ENCODE measurements around the gene SLC25A46. TPM values are rescaled to one million over a fixed set of nuclear protein-coding genes. Genes with fewer than 3 reads are reported as not detected.
A peak's percentile ranks its signal among the peaks of the same experiment; 100 is the strongest.

Gene SLC25A46
- total and polyA plus RNA-seq, 5 donors from 2014 or later, result 28.2 to 34.7 (median 31.8) TPM

DNA sequence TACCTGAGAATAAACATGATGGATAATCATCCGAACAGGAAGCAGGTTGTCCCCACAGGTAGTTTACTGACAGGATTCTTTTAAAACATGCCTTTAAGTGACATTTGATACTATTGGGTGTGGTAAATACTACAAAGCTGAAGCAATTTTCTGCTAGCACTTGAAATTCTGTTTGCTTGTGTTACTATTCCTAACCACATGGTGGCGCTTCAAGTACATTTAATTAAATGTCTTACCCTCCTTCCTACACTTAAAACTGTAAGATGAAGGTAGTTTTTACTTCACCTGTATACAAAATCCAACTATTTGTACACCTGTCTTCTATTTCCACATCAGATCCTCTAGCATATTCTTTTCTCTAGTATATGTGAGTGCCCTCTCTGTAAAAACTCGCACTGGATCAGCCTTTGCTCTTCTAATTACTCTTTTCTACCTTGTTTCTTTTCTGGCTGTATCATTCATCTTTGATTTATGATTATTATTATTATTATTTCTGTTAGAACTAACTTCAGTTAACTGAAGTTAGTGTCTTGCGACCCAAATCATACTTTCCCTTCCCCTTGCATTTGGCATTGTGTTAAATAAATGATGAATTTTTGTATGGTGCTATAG is 18.4 kb downstream of the SLC25A46 start:
- Mint-ChIP-seq H3K36me3 (peaks cover 25% of the 10 kb centered on the region), H3K27me3 (no peaks in the 10 kb centered on the region), H3K4me1 (peaks cover 18 to 36% (median 19%) of the 10 kb centered on the region in 4 donors), H3K27ac (peak overlapping the region in 1 of 3 donors; percentile 22), H3K9me3 (no peaks in the 10 kb centered on the region), H3K4me3 (no peak overlapping the region)
- Histone ChIP-seq H3K36me3 (ENCODE audit: control insufficient read depth, insufficient read depth, low read length) (peaks cover 41% of the 10 kb centered on the region), H3K4me3 (ENCODE audit: low read depth, low read length) (no peak overlapping the region), H3K27ac (ENCODE audit: insufficient read depth, low read length, poor library complexity, severe bottlenecking) (no peak overlapping the region), H3K27me3 (ENCODE audit: control insufficient read depth, insufficient read depth, low read length) (no peaks in the 10 kb centered on the region), H3K4me1 (ENCODE audit: control insufficient read depth, insufficient read depth, low read length, poor library complexity, severe bottlenecking) (peaks cover 10% of the 10 kb centered on the region), H3K9me3 (ENCODE audit: control insufficient read depth in 2 of 2, low read length in 2 of 2) (no peaks in the 10 kb centered on the region)
- peak in 2 of 3 donors; percentile 54 to 67 for DNase-seq
- ATAC-seq (ENCODE audit: low read depth in 2 of 2), result no peak

DNA sequence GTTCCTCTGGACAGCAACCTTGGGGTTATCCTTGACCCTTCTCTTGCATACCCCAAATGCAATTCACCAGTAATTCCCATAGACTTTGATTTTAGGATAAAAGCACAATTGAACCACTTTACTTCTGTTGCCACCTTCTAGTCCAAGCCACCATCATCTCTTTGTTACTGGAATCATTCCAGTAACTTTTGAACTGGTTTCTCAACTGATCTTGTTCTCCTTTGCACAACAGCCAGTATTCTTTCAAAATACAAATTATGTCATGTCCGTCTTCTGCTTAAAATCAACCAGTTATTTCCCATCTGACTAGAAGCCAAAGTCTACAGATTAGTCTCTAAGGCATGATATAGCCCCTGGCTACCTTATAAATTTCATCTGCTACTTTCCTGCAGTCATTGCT is 21.4 kb downstream of the SLC25A46 start:
- peaks cover 2 to 7% (median 4%) of the 10 kb centered on the region in 4 donors for H3K4me1 Mint-ChIP-seq
- no peaks in the 10 kb centered on the region for H3K27me3 Mint-ChIP-seq
- Histone ChIP-seq H3K36me3 (ENCODE audit: control insufficient read depth, insufficient read depth, low read length) (peaks cover 50% of the 10 kb centered on the region), H3K4me1 (ENCODE audit: control insufficient read depth, insufficient read depth, low read length, poor library complexity, severe bottlenecking) (no peaks in the 10 kb centered on the region), H3K27me3 (ENCODE audit: control insufficient read depth, insufficient read depth, low read length) (no peaks in the 10 kb centered on the region), H3K9me3 (ENCODE audit: control insufficient read depth in 2 of 2, low read length in 2 of 2) (no peaks in the 10 kb centered on the region), H3K27ac (ENCODE audit: insufficient read depth, low read length, poor library complexity, severe bottlenecking) (no peak overlapping the region), H3K4me3 (ENCODE audit: low read depth, low read length) (no peak overlapping the region)
- H3K4me3 Mint-ChIP-seq, result no peak overlapping the region
- ATAC-seq (ENCODE audit: low read depth in 2 of 2), result no peak
- H3K36me3 Mint-ChIP-seq, result peaks cover 20% of the 10 kb centered on the region
- no peak overlapping the region for H3K27ac Mint-ChIP-seq
- DNase-seq, result no peak
- no peaks in the 10 kb centered on the region for H3K9me3 Mint-ChIP-seq

DNA sequence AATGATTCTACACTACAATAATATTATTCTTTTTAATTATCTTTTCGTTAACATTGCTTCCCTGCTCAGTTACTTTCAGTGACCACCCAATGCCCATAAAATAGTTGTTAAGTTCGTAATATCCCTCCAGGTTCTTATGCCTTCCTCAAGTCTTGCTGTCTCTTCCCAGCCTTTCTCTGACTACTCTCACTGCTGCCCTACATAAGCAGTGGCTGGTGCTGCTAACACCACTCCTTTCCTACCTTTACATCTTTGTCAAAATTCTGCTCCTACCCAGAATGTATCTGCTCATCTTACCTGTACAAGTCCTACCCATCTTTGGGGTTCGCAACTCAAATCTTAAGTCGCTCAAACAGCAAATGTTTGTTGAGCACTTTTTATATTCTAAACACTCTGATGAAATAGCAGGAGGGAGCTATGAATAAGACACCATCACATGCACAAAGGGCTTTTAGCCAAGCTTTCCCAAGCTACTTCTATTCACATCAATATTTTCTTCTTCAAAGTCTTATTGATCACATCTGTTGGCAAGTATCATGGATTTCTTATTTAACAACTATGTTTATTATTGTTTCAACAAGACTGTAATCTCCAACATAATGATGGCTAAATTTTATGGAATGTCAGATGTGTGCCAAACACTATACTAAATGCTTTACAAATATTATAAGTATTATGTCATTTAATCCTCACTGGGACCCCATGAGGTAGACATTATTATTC is 29.5 kb downstream of the SLC25A46 start:
- Histone ChIP-seq H3K9me3 (ENCODE audit: control insufficient read depth in 2 of 2, low read length in 2 of 2) (no peaks in the 10 kb centered on the region), H3K4me1 (ENCODE audit: control insufficient read depth, insufficient read depth, low read length, poor library complexity, severe bottlenecking) (no peaks in the 10 kb centered on the region), H3K27ac (ENCODE audit: insufficient read depth, low read length, poor library complexity, severe bottlenecking) (no peak overlapping the region), H3K27me3 (ENCODE audit: control insufficient read depth, insufficient read depth, low read length) (peaks cover 5% of the 10 kb centered on the region), H3K4me3 (ENCODE audit: low read depth, low read length) (no peak overlapping the region), H3K36me3 (ENCODE audit: control insufficient read depth, insufficient read depth, low read length) (peaks cover under 1% of the 10 kb centered on the region)
- no peaks in the 10 kb centered on the region for H3K36me3 Mint-ChIP-seq
- peaks cover 18% of the 10 kb centered on the region for H3K27me3 Mint-ChIP-seq
- ATAC-seq (ENCODE audit: low read depth in 2 of 2), result no peak
- H3K9me3 Mint-ChIP-seq, result no peaks in the 10 kb centered on the region
- no peak for DNase-seq
- H3K27ac Mint-ChIP-seq, result no peak overlapping the region
- no peak overlapping the region for H3K4me3 Mint-ChIP-seq
- no peaks in the 10 kb centered on the region for H3K4me1 Mint-ChIP-seq

DNA sequence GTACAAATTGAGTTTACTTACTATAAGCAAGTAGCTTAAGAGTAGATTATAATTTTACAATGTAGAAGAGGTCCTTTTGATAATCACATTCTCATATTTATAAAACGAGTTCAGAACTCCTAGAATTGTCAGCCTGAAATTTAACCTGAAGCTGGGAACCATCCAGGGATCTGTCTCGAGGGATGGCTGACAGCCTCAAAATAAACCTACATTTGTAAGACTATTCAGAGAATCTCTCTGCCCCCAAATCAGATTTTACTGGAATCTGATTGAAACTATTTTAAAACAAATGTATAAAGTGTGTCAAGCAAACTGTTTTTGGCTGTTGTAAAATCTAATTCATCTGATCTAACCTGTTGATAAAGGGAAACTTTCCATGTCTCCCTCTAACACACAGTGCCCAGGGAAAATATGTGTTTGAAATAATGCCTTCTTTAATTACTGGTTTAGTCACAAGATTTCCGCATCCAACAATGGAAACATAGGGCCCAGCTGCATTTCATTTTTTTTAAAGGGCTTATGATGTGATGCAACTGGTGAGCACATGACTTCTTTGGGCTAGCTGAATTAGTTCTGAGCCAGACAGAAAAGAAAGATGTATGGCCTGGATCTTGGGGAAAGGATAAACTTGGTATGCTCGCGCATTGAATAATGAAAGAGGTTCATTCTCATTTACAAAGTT is 30.3 kb downstream of the SLC25A46 start:
- no peak overlapping the region for H3K4me3 ChIP-seq (ENCODE audit: low read depth, low read length)
- Mint-ChIP-seq H3K27me3 (peaks cover 18% of the 10 kb centered on the region), H3K4me3 (no peak overlapping the region), H3K36me3 (no peaks in the 10 kb centered on the region), H3K27ac (no peak overlapping the region), H3K9me3 (no peaks in the 10 kb centered on the region), H3K4me1 (no peaks in the 10 kb centered on the region)
- H3K36me3 ChIP-seq (ENCODE audit: control insufficient read depth, insufficient read depth, low read length), result no peaks in the 10 kb centered on the region
- H3K27me3 ChIP-seq (ENCODE audit: control insufficient read depth, insufficient read depth, low read length), result peaks cover 7% of the 10 kb centered on the region
- ATAC-seq (ENCODE audit: low read depth in 2 of 2) (no peak), DNase-seq (no peak)
- H3K9me3 ChIP-seq (ENCODE audit: control insufficient read depth in 2 of 2, low read length in 2 of 2), result peaks cover 0 to 2% of the 10 kb centered on the region in 2 experiments
- H3K27ac ChIP-seq (ENCODE audit: insufficient read depth, low read length, poor library complexity, severe bottlenecking), result no peak overlapping the region
- H3K4me1 ChIP-seq (ENCODE audit: control insufficient read depth, insufficient read depth, low read length, poor library complexity, severe bottlenecking), result no peaks in the 10 kb centered on the region

- H3K4me3 Mint-ChIP-seq, result no peak overlapping the region
- ATAC-seq (ENCODE audit: low read depth in 2 of 2) (no peak), DNase-seq (no peak)
- Histone ChIP-seq H3K4me1 (ENCODE audit: control insufficient read depth, insufficient read depth, low read length, poor library complexity, severe bottlenecking) (no peaks in the 10 kb centered on the region), H3K9me3 (ENCODE audit: control insufficient read depth in 2 of 2, low read length in 2 of 2) (peaks cover 0 to 2% of the 10 kb centered on the region in 2 experiments), H3K4me3 (ENCODE audit: low read depth, low read length) (no peak overlapping the region), H3K36me3 (ENCODE audit: control insufficient read depth, insufficient read depth, low read length) (no peaks in the 10 kb centered on the region), H3K27ac (ENCODE audit: insufficient read depth, low read length, poor library complexity, severe bottlenecking) (no peak overlapping the region), H3K27me3 (ENCODE audit: control insufficient read depth, insufficient read depth, low read length) (peaks cover 8% of the 10 kb centered on the region)
- peaks cover 0 to 5% (median 0%) of the 10 kb centered on the region in 7 donors for H3K9me3 Mint-ChIP-seq
- H3K4me1 Mint-ChIP-seq, result no peaks in the 10 kb centered on the region
- no peaks in the 10 kb centered on the region for H3K36me3 Mint-ChIP-seq
- no peak overlapping the region for H3K27ac Mint-ChIP-seq
- peaks cover 18% of the 10 kb centered on the region for H3K27me3 Mint-ChIP-seq
Measured at GRCh38 chr5:110770286-110770685, 31.5 kb downstream of the SLC25A46 start.

- Mint-ChIP-seq H3K4me3 (no peak overlapping the region), H3K27ac (peak overlapping the region in 1 of 3 donors; percentile 38), H3K9me3 (peaks cover 0 to 13% (median 2%) of the 10 kb centered on the region in 7 donors), H3K4me1 (no peaks in the 10 kb centered on the region), H3K27me3 (peaks cover 4% of the 10 kb centered on the region), H3K36me3 (no peaks in the 10 kb centered on the region)
- Histone ChIP-seq H3K36me3 (ENCODE audit: control insufficient read depth, insufficient read depth, low read length) (no peaks in the 10 kb centered on the region), H3K4me1 (ENCODE audit: control insufficient read depth, insufficient read depth, low read length, poor library complexity, severe bottlenecking) (no peaks in the 10 kb centered on the region), H3K27ac (ENCODE audit: insufficient read depth, low read length, poor library complexity, severe bottlenecking) (no peak overlapping the region), H3K9me3 (ENCODE audit: control insufficient read depth in 2 of 2, low read length in 2 of 2) (no peaks in the 10 kb centered on the region), H3K27me3 (ENCODE audit: control insufficient read depth, insufficient read depth, low read length) (no peaks in the 10 kb centered on the region), H3K4me3 (ENCODE audit: low read depth, low read length) (no peak overlapping the region)
- ATAC-seq (ENCODE audit: low read depth in 2 of 2) (no peak), DNase-seq (no peak)
Measured at GRCh38 chr5:110784901-110785300, 46.1 kb downstream of the SLC25A46 start.

GRCh38 chr5:110785356-110785755 is 46.5 kb downstream of the SLC25A46 start:
- H3K27me3 ChIP-seq (ENCODE audit: control insufficient read depth, insufficient read depth, low read length), result no peaks in the 10 kb centered on the region
- H3K36me3 ChIP-seq (ENCODE audit: control insufficient read depth, insufficient read depth, low read length), result no peaks in the 10 kb centered on the region
- H3K9me3 ChIP-seq (ENCODE audit: control insufficient read depth in 2 of 2, low read length in 2 of 2), result no peaks in the 10 kb centered on the region
- DNase-seq (no peak), ATAC-seq (ENCODE audit: low read depth in 2 of 2) (no peak)
- Mint-ChIP-seq H3K27ac (no peak overlapping the region), H3K4me1 (no peaks in the 10 kb centered on the region), H3K36me3 (no peaks in the 10 kb centered on the region), H3K9me3 (peaks cover 0 to 13% (median 2%) of the 10 kb centered on the region in 7 donors), H3K27me3 (peaks cover 4% of the 10 kb centered on the region), H3K4me3 (no peak overlapping the region)
- no peak overlapping the region for H3K27ac ChIP-seq (ENCODE audit: insufficient read depth, low read length, poor library complexity, severe bottlenecking)
- H3K4me1 ChIP-seq (ENCODE audit: control insufficient read depth, insufficient read depth, low read length, poor library complexity, severe bottlenecking), result no peaks in the 10 kb centered on the region
- no peak overlapping the region for H3K4me3 ChIP-seq (ENCODE audit: low read depth, low read length)
